Lung (tissue), 12 donors: ENCODE data around the gene TBC1D2. TPM values are rescaled to one million over a fixed set of nuclear protein-coding genes. Genes with fewer than 3 reads are reported as not detected.
A peak's percentile ranks its signal among the peaks of the same experiment; 100 is the strongest.

Experiments used
- ATAC-seq: fragments of 200-7000 bp; cut with Tn5 transposase; one replicate; pipeline ENCODE4 v1.9.1; 2020; ENCODE audit warnings: moderate number of reproducible peaks; ENCODE audit not compliant: insufficient read depth, low FRiP score
- DNase-seq, 3 donors: peaks; one replicate each; pipeline ENCODE4 v3.0.0-alpha.2; 2013 to 2017
- H3K27ac ChIP-seq, 2 donors: one replicate each; pipeline ENCODE4 v1.5.1; 2013; ENCODE audit warnings: mild to moderate bottlenecking in 2 of 2, moderate library complexity in 2 of 2, control low read depth in 1 of 2, inconsistent platforms in 1 of 2, low read depth in 1 of 2, low read length in 1 of 2
- H3K27me3 ChIP-seq, 3 donors: one replicate each; pipeline ENCODE4 v1.5.1; 2013; ENCODE audit warnings: low read length in 2 of 3; ENCODE audit not compliant: control insufficient read depth in 3 of 3, insufficient read depth in 3 of 3
- H3K36me3 ChIP-seq, 4 donors: one replicate each; pipeline ENCODE4 v1.5.1; 2013; ENCODE audit warnings: low read length in 4 of 4, mild to moderate bottlenecking in 1 of 4, moderate library complexity in 1 of 4; ENCODE audit not compliant: control insufficient read depth in 4 of 4, insufficient read depth in 4 of 4
- H3K4me1 ChIP-seq, 5 donors: one replicate each; pipeline ENCODE4 v1.5.1; 2013; ENCODE audit warnings: low read length in 5 of 5, mild to moderate bottlenecking in 2 of 5, moderate library complexity in 1 of 5; ENCODE audit not compliant: control insufficient read depth in 5 of 5, insufficient read depth in 5 of 5
- H3K4me3 ChIP-seq: one replicate; pipeline ENCODE4 v1.5.1; 2013; ENCODE audit warnings: mild to moderate bottlenecking, control low read depth, moderate library complexity
- H3K9ac ChIP-seq, 2 donors: one replicate each; pipeline ENCODE4 v1.5.1; 2013; ENCODE audit warnings: low read length in 2 of 2, control low read depth in 1 of 2; ENCODE audit not compliant: insufficient read depth in 1 of 2
- H3K9me3 ChIP-seq, 4 donors: one replicate each; pipeline ENCODE4 v1.5.1; 2013; ENCODE audit warnings: low read length in 3 of 4, mild to moderate bottlenecking in 1 of 4, moderate library complexity in 1 of 4; ENCODE audit not compliant: control insufficient read depth in 4 of 4, insufficient read depth in 3 of 4
- WGBS, 2 donors: extraction: QIAGEN DNeasy Blood & Tissue Kit; methylation state at CpG; one replicate each; pipeline ENCODE4 v1.1.7; 2013; 5-methylcytosine and 5-hydroxymethylcytosine counted together
- polyA plus RNA-seq, 2 donors: library from polyadenylated mRNA; stranded (reverse); fragments of 200-250 nt; gene quantifications; one replicate each; pipeline ENCODE4 v1.2.1, GENCODE V29; 2013
- total RNA-seq, 2 donors: library from RNA; depleted of rRNA in 1 of 2; stranded (reverse); fragments of >200 nt in 1 of 2; gene quantifications; one replicate each; pipeline ENCODE4 v1.2.1, GENCODE V29; 2014 to 2021
- TF ChIP-seq, protein P1 (sequence below): IDR thresholded peaks from 2 replicates; pipeline ENCODE4 v1.5.1; 2012; ENCODE audit warnings: mild to moderate bottlenecking; ENCODE audit errors: control extremely low read depth, extremely low read depth
- donor health status: control.
- donor health status: control.
- donor health status: Bipolar disorder and iron deficiency.
- donor health status: healthy.
- donor health status: DM: yes; HTN: yes; CAD: no.

Gene TBC1D2
- total and polyA plus RNA-seq, 4 donors = 31.3 to 73.0 (median 56.1) TPM

DNA sequence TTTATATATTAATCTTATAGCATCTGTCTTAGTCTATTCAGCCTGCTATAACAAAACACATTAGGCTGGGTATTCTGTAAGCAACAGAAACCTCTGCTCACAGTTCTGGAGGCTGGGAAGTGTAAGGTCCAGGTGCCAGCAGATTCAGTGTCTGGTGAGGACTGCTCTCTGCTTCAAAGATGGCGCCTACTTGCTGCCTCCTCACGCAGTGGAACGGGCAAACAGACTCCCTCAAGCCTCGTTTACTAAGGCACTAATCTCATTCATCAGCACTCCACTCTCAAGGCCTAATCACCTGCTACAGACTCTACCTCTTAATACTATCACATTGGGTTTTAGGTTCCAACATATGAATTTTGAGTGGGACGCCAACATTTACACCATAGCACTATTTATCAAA lies 5.2 kb upstream of the TBC1D2 start:
- WGBS, 2 donors = 84 to 86% methylated on average over 5 of the region's 5 CpGs
- ATAC-seq (no peak), DNase-seq (no peak)
- Histone ChIP-seq H3K27me3 (no peaks in the 10 kb centered on the region), H3K27ac (no peak overlapping the region), H3K9me3 (no peaks in the 10 kb centered on the region), H3K36me3 (no peaks in the 10 kb centered on the region), H3K4me1 (peaks cover 0 to 6% (median 3%) of the 10 kb centered on the region in 5 donors), H3K9ac (no peak overlapping the region), H3K4me3 (no peak overlapping the region)
- TF ChIP-seq, protein P1, sequence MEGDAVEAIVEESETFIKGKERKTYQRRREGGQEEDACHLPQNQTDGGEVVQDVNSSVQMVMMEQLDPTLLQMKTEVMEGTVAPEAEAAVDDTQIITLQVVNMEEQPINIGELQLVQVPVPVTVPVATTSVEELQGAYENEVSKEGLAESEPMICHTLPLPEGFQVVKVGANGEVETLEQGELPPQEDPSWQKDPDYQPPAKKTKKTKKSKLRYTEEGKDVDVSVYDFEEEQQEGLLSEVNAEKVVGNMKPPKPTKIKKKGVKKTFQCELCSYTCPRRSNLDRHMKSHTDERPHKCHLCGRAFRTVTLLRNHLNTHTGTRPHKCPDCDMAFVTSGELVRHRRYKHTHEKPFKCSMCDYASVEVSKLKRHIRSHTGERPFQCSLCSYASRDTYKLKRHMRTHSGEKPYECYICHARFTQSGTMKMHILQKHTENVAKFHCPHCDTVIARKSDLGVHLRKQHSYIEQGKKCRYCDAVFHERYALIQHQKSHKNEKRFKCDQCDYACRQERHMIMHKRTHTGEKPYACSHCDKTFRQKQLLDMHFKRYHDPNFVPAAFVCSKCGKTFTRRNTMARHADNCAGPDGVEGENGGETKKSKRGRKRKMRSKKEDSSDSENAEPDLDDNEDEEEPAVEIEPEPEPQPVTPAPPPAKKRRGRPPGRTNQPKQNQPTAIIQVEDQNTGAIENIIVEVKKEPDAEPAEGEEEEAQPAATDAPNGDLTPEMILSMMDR = no peak

DNA sequence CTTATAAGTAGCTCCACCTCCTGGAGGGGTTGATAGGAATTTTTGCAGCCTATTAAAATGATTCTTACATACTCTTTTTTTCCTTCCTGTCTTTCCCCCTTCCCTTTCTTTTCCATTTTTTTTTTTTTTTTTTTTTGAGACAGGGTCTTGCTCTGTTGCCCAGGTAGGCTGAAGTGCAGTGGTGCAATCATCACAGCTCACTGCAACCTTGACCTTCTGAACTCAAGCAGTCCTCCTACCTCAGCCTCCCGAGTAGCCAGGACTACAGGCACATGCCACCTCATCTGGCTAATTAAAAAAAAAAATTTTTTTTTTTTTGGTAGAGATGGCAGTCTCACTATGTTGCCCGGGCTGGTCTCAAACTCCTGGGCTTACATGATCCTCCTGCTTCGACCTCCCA lies 4.3 kb upstream of the TBC1D2 start:
- Histone ChIP-seq H3K36me3 (no peaks in the 10 kb centered on the region), H3K9ac (no peak overlapping the region), H3K27ac (no peak overlapping the region), H3K9me3 (no peaks in the 10 kb centered on the region), H3K4me3 (no peak overlapping the region), H3K4me1 (peaks cover 0 to 10% (median 5%) of the 10 kb centered on the region in 5 donors), H3K27me3 (no peaks in the 10 kb centered on the region)
- TF ChIP-seq, protein P1 = no peak
- ATAC-seq = no peak
- no peak for DNase-seq
- 85 to 90% methylated on average over 3 of the region's 3 CpGs for WGBS, 2 donors

DNA sequence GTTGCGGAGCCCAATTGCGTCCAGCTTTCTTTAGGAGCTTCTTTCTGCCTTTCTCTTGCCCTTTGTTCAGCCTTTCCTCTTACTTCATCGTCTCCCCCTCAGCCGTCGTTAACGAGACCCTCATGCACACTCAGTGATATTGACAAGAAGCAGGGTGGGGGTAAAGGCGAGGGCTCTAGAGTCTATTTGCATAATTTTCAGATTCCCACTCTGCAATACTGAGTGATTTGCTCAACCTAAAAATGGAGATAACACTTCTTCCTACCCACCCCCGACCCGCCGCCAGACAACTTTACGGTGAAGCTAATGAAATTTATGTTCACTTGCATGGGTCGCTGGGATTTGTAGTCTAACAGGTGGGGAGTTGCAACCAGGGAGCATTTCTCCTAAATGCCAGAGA lies 1.3 kb upstream of the TBC1D2 start:
- Histone ChIP-seq H3K27ac (peak overlapping the region; percentile 91 to 100), H3K9ac (peak overlapping the region in 1 of 2 donors; percentile 94), H3K4me3 (peak overlapping the region; percentile 78), H3K4me1 (peaks cover 3 to 19% (median 8%) of the 10 kb centered on the region in 5 donors), H3K36me3 (peaks cover 0 to 3% (median 0%) of the 10 kb centered on the region in 4 donors), H3K9me3 (no peaks in the 10 kb centered on the region), H3K27me3 (no peaks in the 10 kb centered on the region)
- TF ChIP-seq, protein P1 = no peak
- 8 to 10% methylated on average over 12 of the region's 12 CpGs for WGBS, 2 donors
- no peak for ATAC-seq
- DNase-seq = peak in 2 of 3 donors; percentile 32 to 41

DNA sequence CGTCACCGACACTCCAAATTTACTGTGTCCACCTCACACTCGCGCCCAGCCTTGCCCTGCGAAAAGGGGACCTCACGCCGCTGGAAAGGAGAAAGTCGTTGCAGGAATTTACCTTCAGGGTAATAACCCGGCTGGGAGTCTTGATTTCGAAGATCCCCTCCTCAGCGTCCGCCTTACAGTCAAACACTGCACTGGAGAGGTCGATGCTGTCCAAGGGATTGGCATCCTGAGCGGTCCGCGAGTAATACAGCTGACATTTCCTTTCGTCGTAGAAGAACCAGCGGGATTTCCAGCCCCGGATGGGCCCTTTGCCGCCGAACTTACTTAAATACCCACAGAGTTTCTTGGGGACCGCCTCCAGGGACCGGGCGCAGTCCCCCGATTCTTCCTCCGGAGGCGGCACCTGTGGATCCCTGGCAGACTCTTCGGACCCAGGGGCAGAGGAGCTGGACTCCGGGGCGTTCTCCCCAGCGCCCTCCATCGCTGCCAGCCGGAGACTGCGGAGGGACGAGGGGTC lies 330 bp downstream of the TBC1D2 start:
- Histone ChIP-seq H3K4me1 (peaks cover 3 to 26% (median 8%) of the 10 kb centered on the region in 5 donors), H3K27ac (peak overlapping the region; percentile 72 to 92), H3K9me3 (no peaks in the 10 kb centered on the region), H3K36me3 (peaks cover 0 to 11% (median 0%) of the 10 kb centered on the region in 4 donors), H3K9ac (peak overlapping the region; percentile 31 to 76), H3K27me3 (no peaks in the 10 kb centered on the region), H3K4me3 (peak overlapping the region; percentile 76)
- WGBS, 2 donors = 1% methylated on average over 36 of the region's 36 CpGs
- ATAC-seq (peak; percentile 6), DNase-seq (peak in 1 of 3 donors; percentile 50)
- TF ChIP-seq, protein P1 = no peak
